CD4-positive, alpha-beta T cell treated with Interleukin-21 for 1 hour (primary cell): ENCODE results near the gene THAP8.
"Not testable (repeated sequence)": the region's sequence is repeated elsewhere in the genome, so short reads cannot be mapped to it uniquely, and the experiment has no call there.

Experiments
- DNase-seq: peaks from one replicate; pipeline ENCODE4 v3.0.0-alpha.2; 2020

THAP8 gene, protein sequence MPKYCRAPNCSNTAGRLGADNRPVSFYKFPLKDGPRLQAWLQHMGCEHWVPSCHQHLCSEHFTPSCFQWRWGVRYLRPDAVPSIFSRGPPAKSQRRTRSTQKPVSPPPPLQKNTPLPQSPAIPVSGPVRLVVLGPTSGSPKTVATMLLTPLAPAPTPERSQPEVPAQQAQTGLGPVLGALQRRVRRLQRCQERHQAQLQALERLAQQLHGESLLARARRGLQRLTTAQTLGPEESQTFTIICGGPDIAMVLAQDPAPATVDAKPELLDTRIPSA

DNA sequence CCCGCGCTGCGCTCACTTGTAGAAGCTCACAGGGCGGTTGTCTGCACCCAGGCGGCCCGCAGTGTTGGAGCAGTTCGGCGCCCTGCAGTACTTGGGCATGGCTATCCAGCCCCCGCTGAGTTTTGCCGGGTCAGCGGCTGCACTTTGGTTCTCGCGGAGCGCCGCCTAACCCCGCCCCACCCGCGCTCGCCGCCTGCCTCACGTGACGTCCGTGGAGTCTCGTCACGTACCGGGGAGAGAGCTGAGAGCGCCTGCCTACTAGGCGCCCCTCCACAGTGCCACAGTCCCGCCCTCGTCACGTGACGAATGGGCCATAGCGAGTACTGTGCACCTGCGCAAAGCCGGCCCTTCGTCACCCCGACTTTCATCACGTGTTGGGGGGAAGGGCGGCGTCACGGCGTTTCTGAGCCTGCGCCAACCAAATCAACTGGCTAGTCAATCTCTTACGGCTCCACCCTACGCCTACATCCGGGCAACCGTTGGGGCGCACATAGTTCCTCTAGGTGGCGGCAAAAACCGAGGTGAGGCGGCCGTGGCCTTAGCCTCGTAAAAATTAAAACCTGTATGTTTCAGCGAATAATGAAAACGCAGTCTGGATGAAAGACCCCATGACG lies at the start of gene THAP8:
TSS of gene THAP8 (minus strand) at position 167 of the 614 bp plus-strand sequence. CDS start at position 99, 68 bp downstream.
- DNase-seq, result peak; percentile 100

DNA sequence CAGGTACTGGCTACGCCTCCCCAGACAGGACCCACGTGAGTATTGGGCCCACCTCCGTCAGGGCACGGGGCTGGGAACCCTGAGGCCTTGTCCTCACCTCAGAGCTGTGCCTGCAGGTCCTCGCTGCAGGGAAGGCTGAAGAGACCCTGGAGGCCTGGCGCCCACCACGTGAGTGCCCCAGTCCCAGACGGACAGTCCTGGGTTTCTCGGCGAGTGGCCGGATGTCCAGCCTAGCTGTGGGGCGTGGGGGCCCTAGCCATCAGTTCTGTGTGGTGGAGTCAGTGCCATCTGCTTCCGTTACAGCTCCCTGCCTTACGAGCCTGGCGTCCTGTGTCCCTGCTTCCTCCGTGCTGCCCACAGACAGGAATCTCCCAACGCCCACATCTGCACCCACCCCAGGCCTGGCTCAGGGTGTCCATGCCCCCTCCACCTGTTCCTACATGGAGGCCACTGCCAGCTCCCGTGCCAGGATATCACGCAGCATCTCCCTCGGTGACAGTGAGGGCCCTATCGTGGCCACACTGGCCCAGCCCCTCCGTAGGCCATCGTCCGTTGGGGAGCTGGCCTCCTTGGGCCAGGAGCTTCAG lies 49.0 kb upstream of the THAP8 start:
- no peak for DNase-seq

DNA sequence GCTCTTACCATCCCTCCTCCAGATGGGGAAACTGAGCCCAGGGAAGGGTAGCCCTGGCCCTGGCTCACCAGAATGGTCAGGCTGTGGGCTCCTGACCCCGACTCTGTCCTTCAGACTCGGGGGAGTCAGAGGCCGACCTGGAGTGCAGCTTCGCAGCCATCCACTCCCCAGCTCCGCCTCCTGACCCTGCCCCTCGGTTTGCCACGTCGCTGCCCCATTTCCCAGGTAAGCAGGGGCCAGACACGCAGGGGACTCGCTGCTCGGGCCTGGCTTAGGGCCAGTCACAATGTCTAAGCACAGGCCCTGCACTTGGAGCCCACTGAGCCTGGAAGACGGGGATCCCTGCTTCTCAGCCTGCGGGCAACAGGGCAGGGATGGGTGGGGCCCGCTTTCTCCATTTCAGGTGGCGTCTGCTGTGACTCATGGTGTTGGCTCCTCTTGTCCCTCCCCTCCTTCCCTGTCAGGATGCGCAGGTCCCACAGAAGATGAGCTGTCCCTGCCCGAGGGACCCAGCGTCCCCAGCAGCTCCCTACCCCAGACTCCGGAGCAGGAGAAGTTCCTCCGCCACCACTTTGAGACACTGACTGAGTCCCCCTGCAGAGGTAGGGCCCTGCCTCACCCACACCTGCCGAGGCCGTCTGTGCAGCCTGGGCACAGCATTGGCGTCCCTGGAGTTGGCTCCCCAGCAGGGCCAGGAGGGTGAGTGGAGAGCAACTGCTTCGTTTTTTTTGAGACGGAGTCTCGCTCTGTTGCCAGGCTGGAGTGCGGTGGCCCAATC lies 47.7 kb upstream of the THAP8 start:
- no peak for DNase-seq

DNA sequence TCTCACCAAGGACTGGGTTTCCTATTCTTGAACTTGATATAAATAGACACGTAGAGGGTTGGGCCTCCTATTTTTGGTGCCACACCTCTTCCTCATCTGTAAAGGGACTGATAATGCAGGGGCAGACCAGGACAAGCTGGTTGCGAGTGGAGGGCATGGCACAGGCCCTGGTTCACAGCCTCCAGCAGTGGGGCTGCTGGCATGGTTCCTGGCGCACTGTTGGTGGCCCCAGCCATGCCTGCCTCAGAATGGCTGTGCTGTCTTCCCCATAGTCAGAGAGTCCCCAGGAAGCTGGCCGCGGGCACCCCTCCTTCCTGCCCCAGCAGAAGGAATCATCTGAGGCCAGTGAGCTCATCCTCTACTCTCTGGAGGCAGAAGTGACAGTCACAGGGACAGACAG lies 46.4 kb upstream of the THAP8 start:
- DNase-seq, result no peak

DNA sequence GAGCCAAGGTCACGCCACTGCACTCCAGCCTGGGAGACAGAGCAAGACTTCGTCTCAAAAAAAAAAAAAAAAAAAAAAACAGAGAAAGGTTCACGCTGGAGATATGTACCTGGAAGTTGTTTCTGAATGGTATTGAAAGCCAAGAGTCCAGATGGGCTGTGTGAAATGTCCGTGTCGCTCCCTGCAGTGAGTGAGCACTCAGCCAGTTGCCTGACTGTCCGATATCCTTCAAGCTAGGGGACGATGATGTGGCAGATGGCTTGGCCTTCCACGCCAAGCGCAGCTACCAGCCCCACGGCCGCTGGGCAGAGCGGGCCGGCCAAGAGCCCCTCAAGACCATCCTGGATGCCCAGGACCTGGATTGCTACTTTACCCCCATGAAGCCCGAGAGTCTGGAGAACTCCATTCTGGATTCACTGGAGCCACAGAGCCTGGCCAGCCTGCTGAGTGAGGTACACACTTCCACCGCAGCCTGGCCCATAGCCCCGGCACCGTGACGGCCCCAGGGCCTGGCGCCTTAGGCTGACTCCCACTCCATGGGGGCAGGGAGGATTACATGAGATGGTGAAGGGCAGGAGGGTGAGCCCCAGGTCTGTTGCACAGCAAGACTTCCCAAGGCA lies 45.2 kb upstream of the THAP8 start:
- no peak for DNase-seq

DNA sequence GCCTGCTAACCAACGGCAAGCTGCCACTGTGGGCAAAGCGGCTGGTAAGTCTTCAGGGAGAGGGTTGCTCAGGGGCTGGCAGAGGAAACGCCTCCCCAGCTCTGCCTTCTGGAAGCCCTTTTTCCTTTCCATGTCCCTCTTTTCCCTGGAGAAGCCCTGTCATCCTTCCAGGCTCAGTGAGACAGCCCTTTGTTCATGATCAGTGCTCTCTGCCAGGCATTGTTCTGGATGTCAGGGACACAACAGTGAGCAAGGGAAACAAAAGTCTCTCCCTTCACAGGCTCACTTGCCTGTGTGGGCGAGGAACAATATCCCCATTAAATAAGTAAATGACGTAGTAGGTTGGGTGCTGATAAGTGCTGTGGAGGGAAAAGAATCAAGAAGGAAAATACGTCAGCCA lies 43.0 kb upstream of the THAP8 start:
- DNase-seq, result no peak

DNA sequence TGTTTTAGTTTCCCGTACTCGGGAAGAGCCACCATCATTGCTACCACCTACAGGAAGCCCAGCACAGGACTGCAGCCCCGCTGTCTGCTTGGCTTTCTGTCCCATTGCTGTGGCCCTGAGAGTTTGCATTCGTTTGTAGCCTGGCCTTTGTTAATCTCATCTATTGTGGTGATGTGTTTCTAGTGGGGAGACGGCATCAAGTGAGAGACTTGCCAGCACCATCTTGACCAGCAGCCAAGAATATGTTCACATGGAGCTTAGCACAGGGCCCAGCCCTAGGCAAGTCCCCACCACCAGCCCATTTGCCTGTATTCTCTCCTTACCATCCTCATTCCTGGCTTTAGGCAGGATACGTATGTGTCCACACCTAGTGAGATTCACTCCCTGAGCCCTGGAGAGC lies 39.6 kb upstream of the THAP8 start:
- no peak for DNase-seq

DNA sequence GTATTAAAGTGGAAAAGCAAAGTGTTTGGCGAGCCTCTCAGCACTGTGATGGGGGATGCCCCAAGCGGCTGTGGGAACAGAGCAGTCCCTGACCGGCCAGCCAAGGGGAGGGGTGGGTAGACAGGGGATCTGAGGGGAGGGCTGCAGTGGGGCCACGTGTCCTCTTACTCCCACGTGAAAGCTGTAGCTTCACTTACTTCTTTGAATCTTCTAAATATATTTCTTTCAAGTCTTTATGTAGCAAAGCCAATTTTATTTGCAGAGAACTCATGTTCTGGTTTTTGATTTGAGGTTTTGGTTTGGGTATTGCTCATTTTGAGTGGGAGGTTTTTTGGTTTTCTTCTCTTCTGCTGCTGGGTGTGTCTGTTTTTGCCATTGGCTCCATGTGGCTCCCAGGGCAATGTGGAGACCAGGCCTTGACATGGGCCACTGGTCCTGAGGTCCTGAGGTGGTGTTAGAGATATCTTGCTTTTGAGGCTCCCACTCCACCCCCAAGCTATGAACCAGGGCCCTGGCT lies 39.1 kb upstream of the THAP8 start:
- DNase-seq, result no peak

DNA sequence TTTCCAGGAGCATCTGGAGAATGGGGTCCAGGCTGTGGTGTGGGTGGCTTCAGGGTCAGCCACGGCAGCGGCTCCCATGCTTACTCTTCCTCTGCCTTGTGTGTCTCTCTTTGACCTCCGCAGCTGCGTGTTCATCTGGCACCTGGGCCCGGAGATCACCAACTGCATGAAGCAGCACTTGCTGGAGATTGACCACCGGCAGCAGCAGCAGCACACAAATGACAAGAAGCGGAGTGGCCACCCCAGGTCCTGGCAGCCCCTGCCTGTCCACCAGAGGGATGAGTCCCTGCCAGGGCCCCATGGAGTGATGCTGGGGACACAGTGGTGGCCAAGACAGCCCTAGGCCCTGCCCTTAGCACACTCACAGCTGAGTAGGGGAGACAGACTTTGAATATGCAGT lies 38.5 kb upstream of the THAP8 start:
- no peak for DNase-seq

DNA sequence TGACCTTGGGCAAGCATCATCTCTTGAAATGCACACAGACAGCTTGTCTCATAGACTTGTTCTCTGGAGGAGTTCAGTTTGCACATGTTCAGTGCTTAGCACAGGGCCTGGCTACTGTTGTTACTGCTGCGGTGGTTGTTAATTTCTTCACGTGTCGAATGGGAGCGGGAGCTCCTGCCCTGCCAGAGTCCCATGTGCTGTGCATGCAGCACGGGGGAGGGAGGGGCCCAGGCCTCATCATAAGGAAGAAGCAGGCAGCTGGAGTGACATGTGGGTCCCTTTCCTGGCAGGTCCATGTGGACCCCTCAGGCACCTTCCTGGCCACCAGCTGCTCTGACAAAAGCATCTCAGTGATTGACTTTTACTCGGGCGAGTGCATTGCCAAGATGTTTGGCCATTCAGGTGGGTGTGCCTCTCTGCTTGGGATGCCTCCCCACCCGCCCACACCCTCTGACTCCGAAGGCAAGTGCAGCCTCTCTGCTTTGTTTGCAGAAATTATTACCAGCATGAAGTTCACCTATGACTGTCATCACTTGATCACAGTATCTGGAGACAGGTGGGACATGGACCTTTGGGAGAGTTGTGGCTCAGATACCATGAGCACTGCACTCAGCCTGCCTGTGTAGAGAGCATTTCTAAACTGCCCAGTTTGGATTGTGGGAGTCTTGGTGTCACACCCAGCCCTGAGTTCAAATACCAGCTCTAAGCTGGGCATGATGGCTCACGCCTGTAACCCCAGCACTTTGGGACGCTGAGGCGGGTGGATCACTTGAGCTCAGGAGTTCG lies 37.0 kb upstream of the THAP8 start:
- DNase-seq, result no peak

DNA sequence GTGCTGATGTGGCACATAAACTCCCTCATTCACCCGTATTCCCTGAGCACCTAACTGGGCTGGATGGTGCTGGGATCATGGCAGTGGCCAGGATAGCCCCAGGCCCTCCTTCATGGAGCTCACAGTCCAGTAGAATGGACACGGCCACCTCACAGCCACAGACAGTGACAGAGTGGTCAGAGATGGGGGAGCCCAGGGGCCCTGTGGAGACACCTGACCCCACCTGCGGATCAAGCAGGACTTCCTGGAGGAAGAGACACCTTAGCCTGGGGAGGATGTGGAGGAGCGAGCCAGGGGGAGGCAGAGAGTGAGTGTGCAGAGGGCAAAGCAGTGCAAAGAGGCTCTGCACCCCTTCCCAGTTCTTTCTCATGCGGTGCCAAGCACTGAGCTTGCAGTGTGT lies 35.8 kb upstream of the THAP8 start:
- no peak for DNase-seq

DNA sequence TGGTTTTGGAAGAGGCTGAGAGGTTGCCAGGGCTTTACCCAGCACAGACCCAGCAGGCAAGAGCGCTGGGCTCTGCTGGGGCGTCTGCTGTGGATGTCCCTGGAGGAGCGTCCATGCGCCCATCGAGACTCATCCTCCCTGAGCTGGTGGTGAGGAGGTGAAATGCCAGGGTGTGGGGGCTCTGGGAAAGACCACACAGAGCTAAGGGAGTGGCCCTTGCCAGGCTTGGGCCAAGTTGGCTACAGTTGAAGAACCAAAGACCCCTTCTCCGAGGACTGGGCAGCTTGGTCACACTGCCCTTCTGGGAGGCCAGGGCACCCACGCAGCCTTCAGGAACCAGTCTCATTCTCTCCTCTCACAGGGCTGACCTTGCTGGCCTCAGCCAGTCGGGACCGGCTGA lies 32.2 kb upstream of the THAP8 start:
- no peak for DNase-seq

DNA sequence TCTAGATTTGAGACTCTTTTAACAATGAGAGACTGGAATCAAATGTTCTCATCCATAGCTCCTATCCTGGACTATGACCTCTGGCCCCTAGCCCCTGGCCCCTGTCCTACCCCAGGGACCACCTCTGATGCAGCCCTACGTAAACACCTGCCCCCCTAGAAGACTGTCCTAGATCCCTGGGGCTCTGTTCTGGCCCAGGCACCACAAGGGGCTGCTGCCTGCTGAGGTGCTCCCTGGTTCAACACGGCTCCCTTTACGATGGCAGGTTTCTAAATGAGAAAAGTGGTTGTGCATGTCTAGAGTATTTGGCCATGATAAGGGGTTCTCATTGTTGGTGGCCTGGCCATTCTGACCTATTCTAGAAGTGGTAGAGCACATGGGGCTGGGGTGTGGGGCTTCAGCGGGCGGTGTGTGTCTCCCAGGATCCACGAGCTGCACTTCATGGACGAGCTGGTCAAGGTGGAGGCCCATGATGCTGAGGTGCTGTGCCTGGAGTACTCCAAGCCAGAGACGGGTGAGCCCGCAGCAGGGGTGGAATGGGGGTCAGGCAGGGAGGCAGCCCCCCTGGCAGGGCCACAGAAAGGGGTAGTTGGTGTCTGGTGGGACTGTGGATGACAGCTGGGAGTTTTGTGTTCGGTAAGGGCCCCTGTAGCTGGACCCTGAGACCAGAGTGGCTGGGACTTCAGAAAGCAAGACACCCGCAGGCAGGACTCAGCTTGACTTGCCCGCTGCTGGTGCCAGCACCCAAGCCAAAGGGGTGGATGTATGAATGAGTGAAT lies 30.3 kb upstream of the THAP8 start:
- DNase-seq, result no peak

DNA sequence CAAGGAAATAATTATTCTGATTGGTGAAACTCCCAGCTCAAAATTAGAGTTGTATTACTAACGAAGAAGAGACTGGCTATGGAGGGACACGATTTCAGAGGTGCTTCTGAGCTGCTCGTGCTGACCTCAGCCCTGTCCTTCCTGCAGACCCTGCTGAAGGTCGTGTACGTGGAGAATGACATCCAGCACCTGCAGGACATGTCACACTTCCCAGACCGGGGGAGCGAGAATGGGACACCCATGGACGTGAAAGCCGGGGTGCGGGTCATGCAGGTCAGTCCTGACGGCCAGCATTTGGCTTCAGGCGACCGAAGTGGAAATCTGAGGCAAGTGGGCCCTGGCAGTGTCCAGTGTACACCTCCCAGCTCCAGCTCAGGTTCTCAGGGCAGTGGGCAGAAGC lies 28.8 kb upstream of the THAP8 start:
- DNase-seq, result no peak

DNA sequence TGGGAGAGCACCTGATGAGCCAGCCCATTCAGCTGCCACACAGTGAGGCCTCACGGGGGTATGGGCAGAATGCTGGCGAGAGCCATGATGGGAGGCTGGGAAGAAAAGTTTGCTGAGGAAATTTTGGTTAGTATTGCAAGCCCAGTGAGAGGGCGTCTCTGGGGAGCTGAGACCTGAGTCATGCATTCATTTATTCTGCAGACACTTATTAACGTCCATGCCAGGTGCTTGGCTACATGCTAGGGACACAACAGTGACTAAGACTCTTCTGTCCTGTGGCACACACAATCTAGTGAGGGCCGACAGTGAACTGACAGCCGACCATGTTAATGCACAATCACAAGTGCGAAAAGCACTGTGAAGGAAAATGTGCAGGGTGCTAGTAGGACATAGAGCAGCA lies 27.8 kb upstream of the THAP8 start:
- no peak for DNase-seq

DNA sequence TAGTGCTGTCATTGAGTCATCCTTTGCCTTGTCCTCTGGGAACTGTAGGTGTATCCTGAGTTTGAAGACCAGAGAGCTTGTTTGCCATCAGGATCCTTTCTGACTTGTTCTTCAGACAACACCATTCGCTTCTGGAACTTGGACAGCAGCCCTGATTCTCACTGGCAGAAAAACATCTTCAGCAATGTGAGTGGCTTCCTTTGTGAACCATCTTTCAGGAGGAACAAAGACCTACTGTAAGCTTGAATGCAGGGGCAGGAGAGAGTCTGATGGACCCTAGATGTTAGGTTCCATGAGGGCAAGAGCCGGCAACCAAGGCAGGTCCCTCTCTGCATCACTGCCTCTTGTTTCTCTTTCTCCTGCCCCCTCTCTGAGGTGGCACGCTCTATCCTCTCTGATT lies 27.3 kb upstream of the THAP8 start:
- DNase-seq, result no peak

DNA sequence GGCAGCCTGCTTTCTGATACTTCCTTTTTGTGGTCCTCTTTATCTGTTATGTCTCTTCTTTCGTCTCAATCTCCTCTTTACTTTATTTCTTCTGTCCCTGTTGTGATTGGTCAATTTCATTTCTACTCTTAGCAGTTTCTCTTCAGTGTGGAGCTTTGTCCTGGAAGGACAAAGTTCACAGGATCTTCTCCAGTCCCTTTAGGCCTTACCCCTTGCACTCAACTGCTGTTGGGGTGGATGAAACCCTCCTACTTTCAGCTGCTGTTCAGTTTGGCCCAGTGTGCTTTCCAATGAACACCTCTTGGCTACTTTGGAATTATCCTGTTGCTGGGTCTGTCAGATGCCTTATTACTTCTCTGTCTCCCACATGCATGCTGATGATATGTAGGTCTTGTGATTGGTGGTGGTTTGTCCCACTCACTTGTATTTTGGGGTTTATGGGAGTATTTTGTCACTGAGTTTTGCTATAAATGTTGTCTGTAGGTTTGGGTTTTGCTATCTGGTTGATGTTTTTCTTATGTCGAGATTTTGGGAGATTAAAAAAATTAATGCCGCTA lies 25.4 kb upstream of the THAP8 start:
- DNase-seq, result no peak

DNA sequence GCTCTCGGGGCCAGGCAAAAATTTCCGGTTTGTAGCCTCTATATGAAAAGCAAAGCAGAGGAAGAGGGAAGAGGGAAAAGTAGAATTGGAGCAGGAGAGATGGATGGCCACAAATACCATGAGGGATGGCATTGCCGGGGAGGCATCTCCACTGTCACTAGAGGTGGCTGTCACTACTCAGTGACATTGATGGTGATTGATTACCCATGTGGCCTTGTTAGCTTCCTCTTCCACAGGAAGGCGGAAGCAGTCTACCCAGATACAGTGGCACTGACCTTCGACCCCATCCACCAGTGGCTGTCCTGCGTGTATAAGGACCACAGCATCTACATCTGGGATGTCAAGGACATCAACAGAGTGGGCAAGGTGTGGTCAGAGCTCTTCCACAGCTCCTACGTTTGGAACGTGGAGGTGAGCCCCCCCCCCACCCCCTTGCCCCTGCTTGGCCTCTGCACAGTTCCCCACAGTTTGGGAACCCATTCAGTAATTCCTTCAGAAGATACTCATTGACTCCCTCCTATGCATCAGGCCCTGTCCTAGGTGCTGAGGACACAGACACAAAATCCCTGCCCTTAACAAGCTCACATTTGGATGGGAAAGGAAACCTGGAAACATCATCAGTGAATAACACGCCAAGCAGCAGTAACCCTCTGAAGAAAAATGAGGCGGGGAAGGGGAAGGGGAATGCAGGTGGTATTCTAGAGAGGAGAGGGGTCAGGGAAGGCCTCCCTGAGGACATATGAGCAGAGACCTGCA lies 19.2 kb upstream of the THAP8 start:
- no peak for DNase-seq

DNA sequence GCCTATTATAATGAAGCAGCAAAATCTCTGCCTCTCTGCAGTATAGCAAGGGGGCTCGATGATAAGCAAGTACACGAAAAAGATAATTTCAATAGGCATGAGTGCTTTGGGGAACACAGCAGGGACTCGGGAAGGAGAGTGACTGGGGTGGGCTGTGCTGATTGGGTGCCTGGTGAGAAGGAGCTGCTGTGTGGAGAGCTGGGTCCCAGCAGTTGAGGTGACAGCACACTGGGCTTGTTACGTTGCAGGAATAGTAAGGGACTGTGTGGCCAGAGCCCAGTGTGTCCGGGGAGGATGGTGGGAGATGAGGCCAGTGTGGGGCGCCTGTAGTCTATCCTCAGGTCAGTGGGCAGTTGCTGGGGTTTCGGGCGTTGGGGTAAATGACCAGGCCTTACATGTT lies 18.0 kb upstream of the THAP8 start:
- no peak for DNase-seq

DNA sequence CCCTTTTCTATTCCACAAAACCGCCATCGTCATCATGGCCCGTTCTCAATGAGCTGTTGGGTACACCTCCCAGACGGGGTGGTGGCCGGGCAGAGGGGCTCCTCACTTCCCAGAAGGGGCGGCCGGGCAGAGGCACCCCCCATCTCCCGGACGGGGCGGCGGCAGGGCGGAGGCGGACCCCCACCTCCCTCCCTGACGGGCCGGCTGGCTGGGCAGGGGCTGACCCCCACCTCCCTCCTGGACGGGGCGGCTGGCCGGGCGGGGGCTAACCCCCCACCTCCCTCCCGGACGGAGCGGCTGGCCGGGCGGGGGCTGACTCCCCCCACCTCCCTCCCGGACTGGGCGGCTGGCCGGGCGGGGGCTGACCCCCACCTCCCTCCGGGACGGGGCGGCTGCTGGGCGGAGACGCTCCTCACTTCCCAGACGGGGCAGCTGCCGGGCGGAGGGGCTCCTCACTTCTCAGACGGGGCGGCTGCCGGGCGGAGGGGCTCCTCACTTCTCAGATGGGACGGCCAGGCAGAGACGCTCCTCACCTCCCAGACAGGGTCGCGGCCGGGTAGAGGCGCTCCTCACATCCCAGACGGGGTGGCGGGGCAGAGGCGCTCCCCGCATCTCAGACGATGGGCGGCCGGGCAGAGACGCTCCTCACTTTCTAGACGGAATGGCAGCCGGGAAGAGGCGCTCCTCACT lies 14.9 kb upstream of the THAP8 start:
- not testable (repeated sequence) for DNase-seq
